ENCODE measurements around the gene DDX53. TPM values are rescaled to one million over a fixed set of nuclear protein-coding genes. Genes with fewer than 3 reads are reported as not detected.

The DDX53 gene
- total RNA-seq, 1 experiment from 2014 or later, result not detected

DNA sequence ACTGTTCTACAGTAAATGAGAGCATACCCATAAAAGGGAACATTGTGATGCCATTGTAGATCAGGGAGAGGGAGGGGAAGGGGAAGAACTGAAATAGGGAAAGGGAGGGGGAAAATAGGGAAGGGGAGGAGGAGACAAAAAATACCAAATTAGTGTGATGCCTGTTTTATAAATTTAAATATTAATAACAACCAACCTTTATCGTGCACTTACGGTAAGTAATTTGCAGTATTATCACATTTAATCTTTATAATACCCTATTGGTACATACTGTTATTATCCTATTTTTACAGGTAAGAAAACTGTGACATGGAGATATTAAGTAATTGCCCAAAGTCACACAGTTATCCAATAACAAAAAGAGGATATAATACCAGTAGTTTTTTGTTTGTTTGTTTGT is 41.5 kb upstream of the DDX53 start:
- Histone ChIP-seq H3K4me1 (replicated peaks; ENCODE audit: insufficient read depth) (no peaks in the 10 kb centered on the region), H3K27ac (no peak overlapping the region), H2AFZ (no peak overlapping the region), H3K27me3 (ENCODE audit: insufficient read depth, low read depth) (no peaks in the 10 kb centered on the region), H3K36me3 (ENCODE audit: low read depth) (no peaks in the 10 kb centered on the region), H4K20me1 (ENCODE audit: insufficient read depth) (no peaks in the 10 kb centered on the region), H3K9me2 (ENCODE audit: insufficient read depth) (no peaks in the 10 kb centered on the region), H3K4me2 (no peak overlapping the region), H3K9me3 (ENCODE audit: insufficient read depth, low read depth) (no peaks in the 10 kb centered on the region), H3K79me2 (ENCODE audit: low read depth) (no peaks in the 10 kb centered on the region), H3K4me3 (no peak overlapping the region), H3F3A (ENCODE audit: insufficient read depth, low read depth) (no peaks in the 10 kb centered on the region)
- ChIA-PET CTCF (no interaction called here), POLR2A (ENCODE audit: unreplicated experiment) (no interaction called here)
- intact Hi-C loops (cut with micrococcal nuclease; ENCODE audit: unreplicated experiment), result no loop called here
- no peak for TF ChIP-seq EZH2 (IDR thresholded peaks at IDR 0.05; ENCODE audit: low read depth)
- TF ChIP-seq, protein P1, sequence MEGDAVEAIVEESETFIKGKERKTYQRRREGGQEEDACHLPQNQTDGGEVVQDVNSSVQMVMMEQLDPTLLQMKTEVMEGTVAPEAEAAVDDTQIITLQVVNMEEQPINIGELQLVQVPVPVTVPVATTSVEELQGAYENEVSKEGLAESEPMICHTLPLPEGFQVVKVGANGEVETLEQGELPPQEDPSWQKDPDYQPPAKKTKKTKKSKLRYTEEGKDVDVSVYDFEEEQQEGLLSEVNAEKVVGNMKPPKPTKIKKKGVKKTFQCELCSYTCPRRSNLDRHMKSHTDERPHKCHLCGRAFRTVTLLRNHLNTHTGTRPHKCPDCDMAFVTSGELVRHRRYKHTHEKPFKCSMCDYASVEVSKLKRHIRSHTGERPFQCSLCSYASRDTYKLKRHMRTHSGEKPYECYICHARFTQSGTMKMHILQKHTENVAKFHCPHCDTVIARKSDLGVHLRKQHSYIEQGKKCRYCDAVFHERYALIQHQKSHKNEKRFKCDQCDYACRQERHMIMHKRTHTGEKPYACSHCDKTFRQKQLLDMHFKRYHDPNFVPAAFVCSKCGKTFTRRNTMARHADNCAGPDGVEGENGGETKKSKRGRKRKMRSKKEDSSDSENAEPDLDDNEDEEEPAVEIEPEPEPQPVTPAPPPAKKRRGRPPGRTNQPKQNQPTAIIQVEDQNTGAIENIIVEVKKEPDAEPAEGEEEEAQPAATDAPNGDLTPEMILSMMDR (conservative IDR thresholded peaks at IDR 0.05), result no peak
- BruUV-seq (replicated peaks), result no TSS peak
- no peak for DNase-seq

DNA sequence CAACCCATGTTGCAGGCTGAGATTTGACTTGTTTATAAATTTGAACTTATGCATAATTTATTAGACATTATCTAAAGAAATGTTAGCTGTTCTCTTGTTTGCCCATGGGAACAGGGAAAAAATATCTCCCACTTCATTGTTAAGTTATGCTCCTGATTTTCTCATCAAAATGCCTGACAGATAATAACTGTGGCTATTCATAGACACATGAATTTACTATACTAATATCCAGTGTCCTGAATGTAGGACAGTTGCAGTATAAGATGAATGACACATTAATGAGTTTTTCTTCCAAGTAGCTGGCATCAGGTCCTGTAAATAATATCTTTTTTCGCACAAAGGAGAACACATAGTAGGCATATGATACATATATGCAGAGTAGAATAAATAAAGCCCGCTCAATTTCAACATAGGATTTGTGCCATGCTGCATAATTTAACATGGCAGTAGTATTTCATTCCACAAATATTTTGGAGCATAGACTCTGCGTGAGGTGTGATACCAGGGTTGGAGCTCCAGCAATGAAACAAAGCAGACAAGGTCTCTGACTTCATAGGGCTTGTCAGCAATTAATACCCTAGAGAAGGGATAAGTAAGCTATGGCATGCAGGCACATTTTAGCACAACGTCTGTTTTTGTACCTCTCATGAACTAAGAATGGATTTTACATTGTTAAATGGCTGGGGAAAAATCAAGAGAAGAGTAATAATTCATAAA is 40.4 kb upstream of the DDX53 start:
- Histone ChIP-seq H3K4me2 (no peak overlapping the region), H3K4me3 (no peak overlapping the region), H3K36me3 (ENCODE audit: low read depth) (no peaks in the 10 kb centered on the region), H3K9me3 (ENCODE audit: insufficient read depth, low read depth) (no peaks in the 10 kb centered on the region), H3F3A (ENCODE audit: insufficient read depth, low read depth) (no peaks in the 10 kb centered on the region), H3K4me1 (replicated peaks; ENCODE audit: insufficient read depth) (no peaks in the 10 kb centered on the region), H4K20me1 (ENCODE audit: insufficient read depth) (no peaks in the 10 kb centered on the region), H2AFZ (no peak overlapping the region), H3K27me3 (ENCODE audit: insufficient read depth, low read depth) (no peaks in the 10 kb centered on the region), H3K27ac (no peak overlapping the region), H3K79me2 (ENCODE audit: low read depth) (no peaks in the 10 kb centered on the region), H3K9me2 (ENCODE audit: insufficient read depth) (no peaks in the 10 kb centered on the region)
- TF ChIP-seq, protein P1 (conservative IDR thresholded peaks at IDR 0.05), result no peak
- TF ChIP-seq EZH2 (IDR thresholded peaks at IDR 0.05; ENCODE audit: low read depth), result no peak
- POLR2A ChIA-PET (ENCODE audit: unreplicated experiment), result no interaction called here
- intact Hi-C loops (cut with micrococcal nuclease; ENCODE audit: unreplicated experiment), result no loop called here
- BruUV-seq (replicated peaks), result no TSS peak
- no peak for DNase-seq
- CTCF ChIA-PET, result no interaction called here

DNA sequence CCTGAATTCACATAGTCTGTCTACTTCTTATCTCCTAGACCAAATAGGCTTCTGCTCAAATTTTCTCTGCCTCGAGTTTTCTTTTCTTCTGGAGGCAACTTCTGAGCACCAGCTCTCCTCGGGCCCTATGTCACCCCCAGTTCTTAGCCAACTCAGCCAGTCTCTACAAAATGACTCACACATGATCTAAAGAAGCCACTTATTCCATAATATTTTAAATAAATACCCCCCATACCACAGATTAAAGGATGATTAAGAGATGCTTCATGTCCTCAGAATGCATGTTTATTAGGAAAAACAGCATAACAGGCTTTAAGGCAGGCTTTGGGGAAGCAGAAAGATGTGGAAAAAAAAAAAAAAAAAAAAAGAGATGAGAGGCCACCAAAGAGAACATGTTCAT is 36.6 kb upstream of the DDX53 start:
- Histone ChIP-seq H3K79me2 (ENCODE audit: low read depth) (no peaks in the 10 kb centered on the region), H3K4me2 (no peak overlapping the region), H3K36me3 (ENCODE audit: low read depth) (no peaks in the 10 kb centered on the region), H3K4me1 (replicated peaks; ENCODE audit: insufficient read depth) (no peaks in the 10 kb centered on the region), H4K20me1 (ENCODE audit: insufficient read depth) (no peaks in the 10 kb centered on the region), H2AFZ (no peak overlapping the region), H3K9me2 (ENCODE audit: insufficient read depth) (no peaks in the 10 kb centered on the region), H3K27ac (no peak overlapping the region), H3K27me3 (ENCODE audit: insufficient read depth, low read depth) (no peaks in the 10 kb centered on the region), H3F3A (ENCODE audit: insufficient read depth, low read depth) (no peaks in the 10 kb centered on the region), H3K4me3 (no peak overlapping the region), H3K9me3 (ENCODE audit: insufficient read depth, low read depth) (no peaks in the 10 kb centered on the region)
- DNase-seq, result no peak
- no TSS peak for BruUV-seq (replicated peaks)
- ChIA-PET POLR2A (ENCODE audit: unreplicated experiment) (no interaction called here), CTCF (no interaction called here)
- intact Hi-C loops (cut with micrococcal nuclease; ENCODE audit: unreplicated experiment), result no loop called here
- no peak for TF ChIP-seq EZH2 (IDR thresholded peaks at IDR 0.05; ENCODE audit: low read depth)
- TF ChIP-seq, protein P1 (conservative IDR thresholded peaks at IDR 0.05), result no peak
